ENCODE measurements around the gene WNT11. TPM values are rescaled to one million over a fixed set of nuclear protein-coding genes. Genes with fewer than 3 reads are reported as not detected.

WNT11 gene
- polyA plus RNA-seq, 1 donor from 2014 or later: 2.3 TPM

DNA sequence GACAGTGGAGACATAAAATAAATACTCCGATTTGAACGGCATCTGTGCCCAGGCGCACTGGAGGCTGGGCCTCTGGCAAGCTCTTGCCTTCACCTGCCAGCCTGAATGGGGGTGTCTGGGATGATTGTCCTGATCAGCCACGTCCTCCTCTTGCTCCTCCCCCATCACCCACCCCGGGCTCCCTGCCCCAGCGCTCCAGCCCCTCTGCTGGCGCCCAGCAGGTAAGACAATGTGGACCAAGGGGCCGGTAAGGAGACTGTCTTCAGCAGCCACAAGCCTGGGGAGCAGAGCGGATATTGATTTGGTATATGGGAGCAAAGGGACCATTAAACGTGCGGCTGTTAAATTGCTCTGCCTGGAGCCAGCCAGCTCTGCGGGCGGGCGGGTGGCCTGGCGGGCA is 24.9 kb downstream of the WNT11 start:
- H3K9me3 ChIP-seq (ENCODE audit: low read length): no peaks in the 10 kb centered on the region

DNA sequence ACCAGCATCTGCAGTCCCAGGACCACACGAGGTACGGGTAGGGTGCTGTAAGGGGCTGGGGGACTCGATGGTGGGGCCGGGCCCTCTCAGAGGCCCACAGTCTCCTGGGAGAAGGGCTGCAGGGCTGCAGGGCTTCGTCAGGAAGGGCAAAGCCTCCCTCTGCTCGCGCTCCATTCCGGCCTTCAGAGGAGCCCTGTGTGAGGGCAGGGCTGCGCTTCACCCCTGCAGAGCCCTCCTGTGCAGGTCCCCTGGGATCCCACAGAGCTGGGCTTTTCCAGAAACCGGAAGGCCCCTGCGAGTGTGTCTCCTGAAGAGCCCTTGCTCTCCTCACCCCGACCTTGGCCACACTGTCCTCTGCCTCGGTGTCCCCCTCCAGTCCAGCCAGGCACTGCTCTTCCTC is 27.2 kb downstream of the WNT11 start:
- Histone ChIP-seq H3K4me3 (ENCODE audit: low read length) (no peak overlapping the region), H3K9ac (ENCODE audit: low read length) (no peak overlapping the region), H3K27ac (ENCODE audit: low read length) (no peak overlapping the region), H3K27me3 (ENCODE audit: insufficient read depth, low read depth, low read length) (no peaks in the 10 kb centered on the region), H3K9me3 (ENCODE audit: low read length) (no peaks in the 10 kb centered on the region), H3K9me2 (ENCODE audit: insufficient read depth, low read length) (no peaks in the 10 kb centered on the region), H3K79me2 (replicated peaks; ENCODE audit: insufficient read depth, low read length) (no peaks in the 10 kb centered on the region), H2AFZ (ENCODE audit: low read depth, low read length) (no peak overlapping the region), H3K36me3 (ENCODE audit: insufficient read depth, low read length) (no peaks in the 10 kb centered on the region), H3K4me2 (ENCODE audit: low read length) (no peak overlapping the region), H4K20me1 (ENCODE audit: insufficient read depth) (no peaks in the 10 kb centered on the region), H3F3A (ENCODE audit: insufficient read depth, low read length, poor library complexity, severe bottlenecking) (no peaks in the 10 kb centered on the region)
- TF ChIP-seq EP300 (conservative IDR thresholded peaks at IDR 0.05; ENCODE audit: poor library complexity, severe bottlenecking) (no peak), EZH2 (IDR thresholded peaks at IDR 0.05; ENCODE audit: borderline replicate concordance, insufficient read depth, low read length, poor library complexity, severe bottlenecking) (no peak), POLR2AphosphoS5 (IDR thresholded peaks at IDR 0.05) (no peak), SMC3 (conservative IDR thresholded peaks at IDR 0.05; ENCODE audit: poor library complexity) (no peak), MXI1 (conservative IDR thresholded peaks at IDR 0.05; ENCODE audit: poor library complexity, severe bottlenecking) (no peak), CTCF (IDR thresholded peaks at IDR 0.05; ENCODE audit: poor library complexity, severe bottlenecking) (no peak), REST (IDR thresholded peaks at IDR 0.05; ENCODE audit: borderline replicate concordance) (no peak), TAF1 (IDR thresholded peaks at IDR 0.05; ENCODE audit: low read depth) (no peak), RAD21 (conservative IDR thresholded peaks at IDR 0.05) (no peak)

More for the DNA sequence above, 24.9 kb downstream of the WNT11 start:
- no peaks in the 10 kb centered on the region for H3K36me3 ChIP-seq (ENCODE audit: insufficient read depth, low read length)
- H3K9ac ChIP-seq (ENCODE audit: low read length): no peak overlapping the region
- H3K79me2 ChIP-seq (replicated peaks; ENCODE audit: insufficient read depth, low read length): no peaks in the 10 kb centered on the region
- H3K4me3 ChIP-seq (ENCODE audit: low read length): no peak overlapping the region
- no peak overlapping the region for H3K4me2 ChIP-seq (ENCODE audit: low read length)
- TF ChIP-seq SMC3 (conservative IDR thresholded peaks at IDR 0.05; ENCODE audit: poor library complexity): no peak
- no peak for TF ChIP-seq CTCF (IDR thresholded peaks at IDR 0.05; ENCODE audit: poor library complexity, severe bottlenecking)
- TF ChIP-seq POLR2AphosphoS5 (IDR thresholded peaks at IDR 0.05): no peak
- H3K9me2 ChIP-seq (ENCODE audit: insufficient read depth, low read length): no peaks in the 10 kb centered on the region
- H4K20me1 ChIP-seq (ENCODE audit: insufficient read depth): no peaks in the 10 kb centered on the region
- no peaks in the 10 kb centered on the region for H3K27me3 ChIP-seq (ENCODE audit: insufficient read depth, low read depth, low read length)
- no peaks in the 10 kb centered on the region for H3F3A ChIP-seq (ENCODE audit: insufficient read depth, low read length, poor library complexity, severe bottlenecking)
- H3K27ac ChIP-seq (ENCODE audit: low read length): no peak overlapping the region
- H2AFZ ChIP-seq (ENCODE audit: low read depth, low read length): no peak overlapping the region
